Gastroesophageal sphincter (tissue), 4 donors: ENCODE measurements around the gene KRTAP10-1. TPM values are rescaled to one million over a fixed set of nuclear protein-coding genes. Genes with fewer than 3 reads are reported as not detected.

Experiments used
- ATAC-seq: fragments of 150-250 bp; one replicate; pipeline ENCODE4 v1.9.1; 2016; ENCODE audit warnings: mild to moderate bottlenecking, moderate library complexity
- H3K27ac ChIP-seq, 4 donors: fragments of 200-600 bp; sonication (generic) in 3 of 4; 1 replicate in 3 of 4; 2 replicates in 1 of 4; pipeline ENCODE4 v1.5.1; 2016 to 2019
- H3K27me3 ChIP-seq: fragments of 200-600 bp; sonication (generic); one replicate; pipeline ENCODE4 v1.5.1; 2019
- H3K36me3 ChIP-seq, 2 donors: fragments of 200-600 bp; sonication (generic); one replicate each; pipeline ENCODE4 v1.5.1; 2019; ENCODE audit warnings: control low read depth in 1 of 2
- H3K4me1 ChIP-seq, 3 donors: fragments of 200-600 bp; sonication (generic); 1 replicate in 2 of 3; 2 replicates in 1 of 3; pipeline ENCODE4 v1.5.1; 2016 to 2019; ENCODE audit warnings: control low read depth in 2 of 3
- H3K4me3 ChIP-seq, 2 donors: fragments of 200-600 bp; sonication (generic); one replicate each; pipeline ENCODE4 v1.5.1; 2019; ENCODE audit warnings: mild to moderate bottlenecking in 1 of 2, moderate library complexity in 1 of 2
- H3K9me3 ChIP-seq, 3 donors: fragments of 200-600 bp; sonication (generic); one replicate each; pipeline ENCODE4 v1.5.1; 2017 to 2019; ENCODE audit warnings: control low read depth in 2 of 3
- CTCF ChIP-seq, 4 experiments: fragments of 200-600 bp in 2 of 4; fragments of 450-650 bp in 2 of 4; sonication (generic) in 1 of 4; IDR thresholded peaks; one replicate each; pipeline ENCODE4 v1.5.1; 2017 to 2019; ENCODE audit warnings: antibody characterized with exemption in 4 of 4, mild to moderate bottlenecking in 2 of 4, moderate library complexity in 2 of 4
- EP300 ChIP-seq: sonication (generic); formaldehyde crosslinking; IDR thresholded peaks from one replicate; pipeline ENCODE4 v1.6.1; 2017; ENCODE audit warnings: antibody characterized with exemption, mild to moderate bottlenecking
- POLR2A ChIP-seq, 2 donors: fragments of 450-650 bp; IDR thresholded peaks; one replicate each; pipeline ENCODE4 v1.6.1; 2017; ENCODE audit warnings: antibody characterized with exemption in 2 of 2, mild to moderate bottlenecking in 2 of 2, moderate library complexity in 1 of 2
- POLR2AphosphoS5 ChIP-seq: sonication (generic); formaldehyde crosslinking; IDR thresholded peaks from one replicate; pipeline ENCODE4 v1.6.1; 2017; ENCODE audit warnings: antibody characterized with exemption
- WGBS, 2 donors: methylation state at CpG; one replicate each; pipeline ENCODE4 v1.1.5; 2018; ENCODE audit warnings: low coverage in 1 of 2; 5-methylcytosine and 5-hydroxymethylcytosine counted together
- total RNA-seq, 4 donors: library from RNA; depleted of rRNA; stranded (reverse); fragments of >200 nt; gene quantifications; one replicate each; pipeline ENCODE4 v1.1.0, GENCODE V29; 2016

KRTAP10-1 gene
- total RNA-seq, 4 donors from 2014 or later, result not detected

GRCh38 chr21:44533121-44533890 is 6.7 kb downstream of the KRTAP10-1 start:
- TF ChIP-seq POLR2A (IDR thresholded peaks at IDR 0.05), result no peak
- no peak for TF ChIP-seq EP300
- TF ChIP-seq POLR2AphosphoS5, result no peak
- TF ChIP-seq CTCF (IDR thresholded peaks at IDR 0.05), result no peak
- H3K36me3 ChIP-seq, result no peaks in the 10 kb centered on the region
- H3K4me1 ChIP-seq, result no peaks in the 10 kb centered on the region
- H3K9me3 ChIP-seq, result no peaks in the 10 kb centered on the region
- no peak overlapping the region for H3K4me3 ChIP-seq
- no peak overlapping the region for H3K27ac ChIP-seq
- 92% methylated on average over 4 to 8 of the region's 37 CpGs for WGBS, 2 donors
- peaks cover 50% of the 10 kb centered on the region for H3K27me3 ChIP-seq
- no peak for ATAC-seq

- TF ChIP-seq POLR2A (IDR thresholded peaks at IDR 0.05) (no peak), EP300 (no peak)
- Histone ChIP-seq H3K27ac (no peak overlapping the region), H3K27me3 (peaks cover 56% of the 10 kb centered on the region), H3K4me3 (no peak overlapping the region), H3K36me3 (no peaks in the 10 kb centered on the region), H3K4me1 (no peaks in the 10 kb centered on the region), H3K9me3 (no peaks in the 10 kb centered on the region)
- 87 to 88% methylated on average over 9 to 11 of the region's 16 CpGs for WGBS, 2 donors
- ATAC-seq, result no peak
These were observed 7.3 kb downstream of the KRTAP10-1 start for GRCh38 chr21:44532712-44533111.

GRCh38 chr21:44531606-44532564 is 8.1 kb downstream of the KRTAP10-1 start:
- 60 to 95% methylated on average over 3 to 8 of the region's 30 CpGs for WGBS, 2 donors
- H3K4me3 ChIP-seq, result no peak overlapping the region
- TF ChIP-seq CTCF (IDR thresholded peaks at IDR 0.05) (no peak), EP300 (no peak), POLR2A (IDR thresholded peaks at IDR 0.05) (no peak), POLR2AphosphoS5 (no peak)
- peaks cover 58% of the 10 kb centered on the region for H3K27me3 ChIP-seq
- H3K36me3 ChIP-seq, result no peaks in the 10 kb centered on the region
- no peak overlapping the region for H3K27ac ChIP-seq
- H3K9me3 ChIP-seq, result no peaks in the 10 kb centered on the region
- H3K4me1 ChIP-seq, result no peaks in the 10 kb centered on the region
- ATAC-seq, result no peak

GRCh38 chr21:44530903-44531605 is 8.9 kb downstream of the KRTAP10-1 start:
- Histone ChIP-seq H3K27ac (no peak overlapping the region), H3K4me3 (no peak overlapping the region)

GRCh38 chr21:44530221-44530902 is 9.6 kb downstream of the KRTAP10-1 start:
- ATAC-seq, result no peak
- no peak overlapping the region for H3K27ac ChIP-seq
- no peaks in the 10 kb centered on the region for H3K9me3 ChIP-seq
- TF ChIP-seq POLR2AphosphoS5 (no peak), EP300 (no peak), POLR2A (IDR thresholded peaks at IDR 0.05) (no peak), CTCF (IDR thresholded peaks at IDR 0.05) (no peak)
- H3K27me3 ChIP-seq, result peaks cover 58% of the 10 kb centered on the region
- H3K4me3 ChIP-seq, result no peak overlapping the region
- WGBS, 2 donors, result 80 to 100% methylated on average over 2 to 6 of the region's 7 CpGs
- no peaks in the 10 kb centered on the region for H3K4me1 ChIP-seq
- H3K36me3 ChIP-seq, result no peaks in the 10 kb centered on the region

More at GRCh38 chr21:44530903-44531605, 8.9 kb downstream of the KRTAP10-1 start:
- TF ChIP-seq POLR2A (IDR thresholded peaks at IDR 0.05) (no peak), EP300 (no peak)
- WGBS, 2 donors, result 89 to 93% methylated on average over 3 to 8 of the region's 23 CpGs
- Histone ChIP-seq H3K4me1 (no peaks in the 10 kb centered on the region), H3K36me3 (no peaks in the 10 kb centered on the region), H3K27me3 (peaks cover 58% of the 10 kb centered on the region), H3K9me3 (no peaks in the 10 kb centered on the region)
- ATAC-seq, result no peak
